MM.1S (cell line): ENCODE results near the gene SAA2.

ENCODE experiments used
- CTCF ChIP-seq: fragments of 300-600 bp; sonication (generic); IDR thresholded peaks from 2 replicates; pipeline ENCODE4 v1.5.1; 2016; ENCODE audit warnings: antibody characterized with exemption, low read length, mixed read lengths
- EZH2 ChIP-seq: fragments of 300-600 bp; sonication (generic); optimal IDR thresholded peaks from 2 replicates; pipeline ENCODE3; 2017; ENCODE audit warnings: low read depth, mild to moderate bottlenecking, antibody characterized with exemption, low read length, mixed read lengths
- EZH2phosphoT487 ChIP-seq: fragments of 300-600 bp; sonication (generic); IDR thresholded peaks from 2 replicates; pipeline ENCODE4 v1.6.1; 2018; ENCODE audit warnings: antibody characterized with exemption, low read length

- TF ChIP-seq CTCF (no peak), EZH2 (no peak), EZH2phosphoT487 (no peak)
Observed at GRCh38 chr11:18196532-18196931, 51.9 kb downstream of the SAA2 start.
